Measurements from ENCODE around the gene NIN.
A peak's percentile ranks its signal among the peaks of the same experiment; 100 is the strongest.

Gene NIN

GRCh38 chr14:50786751-50787464 lies 44.1 kb downstream of the NIN start:
- no peak for DNase-seq

DNA sequence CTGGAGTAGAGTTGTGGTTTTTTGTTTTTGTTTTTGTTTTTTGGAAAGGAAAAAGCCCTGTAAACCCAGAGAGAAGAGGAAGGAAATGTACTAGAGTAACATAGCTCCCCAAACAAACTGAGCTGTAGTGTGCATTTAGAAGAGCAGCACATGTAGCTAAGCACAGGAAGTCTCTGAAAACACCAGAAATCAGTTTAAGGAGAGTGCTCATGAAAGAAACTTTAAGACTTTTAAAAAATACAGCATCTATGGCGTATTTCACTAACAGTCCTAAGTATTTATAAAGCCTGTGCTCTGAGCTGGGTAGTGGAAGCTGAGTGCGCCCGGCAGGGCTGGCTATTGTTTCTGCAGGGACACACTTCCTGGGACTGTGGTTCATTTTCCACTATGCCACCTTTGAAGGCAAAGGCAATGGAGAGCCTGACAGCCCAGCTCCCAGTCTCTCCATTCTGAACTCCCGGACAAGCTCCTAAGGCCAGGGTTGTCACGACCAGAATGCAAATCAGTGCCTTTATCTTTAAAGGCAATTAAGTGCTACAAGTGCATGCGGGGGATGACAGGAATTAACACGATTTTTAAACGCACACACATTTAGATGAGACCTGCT lies 45.4 kb downstream of the NIN start:
- DNase-seq, result no peak

- DNase-seq, result no peak
Measured at GRCh38 chr14:50784683-50785456, 46.1 kb downstream of the NIN start.

- no peak for DNase-seq
Measured at GRCh38 chr14:50783563-50783962, 47.4 kb downstream of the NIN start.

GRCh38 chr14:50780393-50780792 lies 50.6 kb downstream of the NIN start:
- no peak for DNase-seq

DNA sequence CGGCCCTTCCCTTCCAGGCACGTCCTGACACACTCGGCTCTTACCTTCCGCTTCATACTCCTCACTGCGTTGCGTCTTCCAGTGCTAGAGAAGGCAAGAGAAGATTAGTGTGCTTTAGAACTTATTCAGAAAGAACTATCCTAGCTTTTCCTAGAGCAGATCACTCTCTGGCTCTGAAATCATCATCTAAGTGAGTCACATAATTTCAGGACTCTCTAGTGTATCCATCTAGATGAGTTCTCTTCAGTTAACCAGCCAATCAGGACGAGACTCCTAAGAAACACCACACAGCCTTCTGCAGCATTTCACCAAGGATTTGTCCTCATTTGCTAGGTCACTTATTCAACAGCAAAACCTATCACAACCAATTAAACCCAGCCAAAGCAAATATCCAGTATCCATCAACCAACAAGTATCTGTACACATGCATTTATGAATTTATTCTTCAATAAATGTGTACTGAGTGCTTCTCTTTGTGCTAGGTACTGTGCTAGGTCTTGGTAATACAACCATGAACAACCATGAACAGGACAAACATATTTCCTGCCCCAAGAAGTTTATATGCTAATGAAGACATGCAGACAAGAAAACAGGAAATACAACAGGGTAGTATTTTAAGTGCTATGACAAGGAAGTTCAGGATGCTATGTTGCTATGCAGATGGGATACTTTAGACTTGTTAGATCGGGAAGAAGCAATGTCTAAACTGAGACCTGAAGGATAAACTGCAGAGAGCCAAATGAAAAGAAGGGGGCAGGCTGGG lies 52.1 kb downstream of the NIN start:
- DNase-seq, result no peak

- DNase-seq, result no peak
Measured at GRCh38 chr14:50776522-50776921, 54.4 kb downstream of the NIN start.

GRCh38 chr14:50775357-50775756 lies 55.6 kb downstream of the NIN start:
- no peak for DNase-seq

DNA sequence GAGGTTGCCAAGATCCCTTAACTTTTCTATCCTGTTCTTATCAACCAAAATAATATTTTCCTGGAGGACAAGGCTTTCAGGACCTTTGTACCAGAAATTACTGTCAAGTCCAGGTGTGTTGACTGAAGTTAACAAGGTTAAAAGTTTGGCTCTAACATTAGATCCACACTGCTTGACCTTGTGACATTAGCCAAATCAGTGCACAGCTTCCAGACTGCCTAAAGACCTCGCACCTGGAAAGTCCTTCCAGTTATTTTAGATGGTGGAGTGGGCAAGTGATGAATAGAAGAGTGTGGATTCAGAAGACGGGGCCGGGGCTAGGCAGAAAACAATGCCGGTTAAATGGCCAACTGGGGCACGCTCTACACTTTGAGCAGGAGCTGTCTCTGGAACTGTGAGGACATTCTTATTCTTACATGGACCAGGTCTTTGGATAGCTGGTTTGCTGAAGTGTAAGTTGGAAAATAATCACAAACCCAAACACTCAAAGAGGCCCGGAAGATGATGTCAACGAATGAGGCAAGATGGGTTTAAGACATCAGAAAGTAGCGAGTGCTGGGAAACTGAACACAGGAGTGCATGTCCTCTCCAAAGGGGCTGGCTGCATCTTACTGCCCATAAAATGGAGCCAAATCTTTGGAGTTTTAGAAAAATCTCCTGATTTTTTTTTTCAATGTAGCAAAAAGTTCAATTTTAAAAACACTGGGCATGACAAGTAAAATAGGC lies 56.3 kb downstream of the NIN start:
- no peak for DNase-seq

- peak; percentile 29 for DNase-seq
Measured at GRCh38 chr14:50773632-50774541, 57.1 kb downstream of the NIN start.

- DNase-seq, result no peak
Measured at GRCh38 chr14:50772412-50772811, 58.5 kb downstream of the NIN start.

DNA sequence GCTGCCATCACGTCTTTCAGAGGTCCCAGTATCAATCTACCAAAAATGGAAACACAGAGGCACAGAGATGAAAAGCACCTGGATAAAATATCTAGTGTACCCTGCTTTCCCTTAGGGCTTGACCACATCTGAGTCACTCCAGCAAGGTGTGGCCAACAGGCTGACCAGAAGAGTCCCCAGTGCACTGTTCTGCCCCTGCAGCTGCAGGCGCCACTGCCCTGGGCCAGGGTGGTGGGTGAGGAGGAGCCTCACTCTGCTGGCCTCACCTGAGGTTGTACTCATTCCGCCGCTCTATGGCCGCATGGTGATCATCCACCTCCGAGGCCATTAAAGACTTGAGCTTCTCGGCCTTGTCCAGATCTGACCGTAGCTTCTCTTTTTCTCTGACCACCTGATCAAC lies 60.4 kb downstream of the NIN start:
- DNase-seq, result no peak

- DNase-seq, result no peak
Measured at GRCh38 chr14:50769863-50770500, 61.0 kb downstream of the NIN start.

DNA sequence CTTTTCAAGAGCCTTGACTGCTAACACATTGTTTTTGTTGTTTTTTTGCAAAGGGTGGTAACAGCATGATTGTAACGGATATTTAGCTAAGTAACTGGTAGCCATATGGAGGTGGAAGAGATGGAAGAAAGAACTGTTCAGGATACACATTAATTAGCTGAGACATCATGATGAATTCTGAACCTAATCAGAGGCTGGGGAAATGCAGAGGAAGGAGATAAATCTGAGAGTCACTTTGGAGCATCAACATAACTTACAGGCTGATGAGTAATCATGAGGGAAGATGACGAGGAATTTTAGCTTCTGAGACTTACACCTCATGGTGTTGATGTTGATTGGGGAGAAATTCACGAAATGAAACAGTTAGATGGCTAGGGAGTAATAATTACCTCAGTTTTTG lies 62.3 kb downstream of the NIN start:
- no peak for DNase-seq

- no peak for DNase-seq
Measured at GRCh38 chr14:50766338-50766886, 64.5 kb downstream of the NIN start.

DNA sequence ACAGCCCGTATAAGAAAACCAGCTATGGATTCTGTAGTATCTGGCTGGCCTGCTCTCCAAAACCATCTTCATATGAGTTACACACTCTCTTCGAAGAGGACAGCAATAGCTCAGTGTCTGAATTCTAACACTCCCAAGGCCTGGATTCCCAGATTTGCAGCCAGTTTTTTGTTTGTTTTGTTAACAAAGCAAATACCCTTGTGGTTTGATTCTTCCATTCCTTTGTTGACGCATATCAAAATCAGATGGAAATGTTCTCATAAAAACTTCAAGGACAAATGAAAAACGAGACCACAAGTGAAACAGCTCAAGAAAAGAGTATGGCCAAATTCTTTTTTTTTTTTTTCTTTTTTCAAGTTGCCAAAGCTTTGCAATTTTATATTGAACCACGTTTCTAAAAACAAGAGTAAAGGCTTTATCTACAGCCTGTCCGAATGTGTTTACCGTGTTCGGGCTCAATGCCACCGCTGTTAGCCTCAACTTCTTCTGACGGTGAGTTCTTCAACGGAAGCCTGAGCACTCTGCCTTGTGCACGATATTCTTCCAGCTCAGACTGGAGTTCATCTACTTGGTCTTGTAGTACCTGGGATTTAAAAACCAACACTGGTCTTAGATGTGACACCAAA lies 67.5 kb downstream of the NIN start:
- DNase-seq, result no peak

DNA sequence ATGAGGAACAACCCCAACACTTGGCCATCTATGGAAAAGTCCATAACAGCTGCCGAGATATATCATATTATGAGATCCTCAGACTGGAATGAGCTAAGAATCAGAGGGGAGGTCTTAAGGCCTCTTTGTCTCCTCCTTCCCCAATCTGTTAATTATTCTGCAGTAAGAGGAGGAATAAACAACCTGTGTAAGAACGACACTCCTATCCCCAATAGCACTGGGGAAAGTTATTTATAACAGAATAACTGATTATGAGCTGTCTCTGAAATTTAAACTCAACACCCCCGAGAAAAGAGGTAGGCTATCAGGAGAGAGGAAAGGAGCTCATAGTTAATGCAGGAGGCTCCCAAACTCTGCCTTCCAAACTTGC lies 68.0 kb downstream of the NIN start:
- DNase-seq, result no peak

DNA sequence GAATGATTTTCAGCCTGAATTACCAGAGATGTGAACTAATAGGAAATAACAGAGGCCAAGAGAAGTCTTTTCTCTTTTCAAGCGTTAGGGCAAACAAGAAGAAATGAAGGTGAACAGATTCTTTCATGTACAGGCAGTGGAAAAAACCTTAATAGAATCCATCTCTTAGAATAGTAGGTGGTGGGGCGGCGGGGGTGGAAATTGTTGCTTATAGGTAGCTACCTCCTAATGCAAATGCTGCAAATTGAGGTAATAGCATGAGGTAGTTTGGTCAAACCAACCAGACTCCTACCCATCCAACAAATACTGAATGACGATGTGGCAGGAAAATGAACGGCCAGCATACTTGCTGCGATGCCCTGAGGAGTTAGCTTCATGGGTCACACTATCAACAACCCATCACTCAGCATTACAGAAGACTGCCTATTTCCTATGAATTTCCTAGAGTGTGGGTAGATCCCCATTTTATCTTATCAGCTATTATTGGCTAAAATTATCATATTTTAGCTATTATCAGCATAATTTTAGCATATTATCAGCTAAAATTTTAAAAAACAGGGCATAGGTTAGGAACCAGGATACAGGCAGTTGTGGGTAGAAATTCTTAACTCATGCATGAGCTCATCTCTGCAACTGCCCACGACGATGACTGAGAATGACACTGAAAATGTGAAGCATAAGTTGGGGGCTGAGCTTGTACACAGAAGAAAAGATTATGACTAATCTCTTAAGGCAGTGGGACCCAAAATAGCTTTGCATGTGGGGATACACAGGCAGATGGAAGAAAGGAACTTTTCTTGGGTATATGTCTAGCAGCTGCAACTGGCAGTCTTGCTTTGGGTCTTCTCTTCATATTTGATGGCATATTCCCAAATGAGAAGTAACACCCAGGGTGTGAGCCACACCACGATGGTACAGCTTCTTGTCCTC lies 68.7 kb downstream of the NIN start:
- DNase-seq, result no peak

Data from NCI-H1105 (cell line).